ENCODE measurements around the gene ERG. TPM values are rescaled to one million over a fixed set of nuclear protein-coding genes. Genes with fewer than 3 reads are reported as not detected.

ERG gene
- total RNA-seq, 4 donors from 2014 or later = 10.7 to 63.7 (median 41.0) TPM

DNA sequence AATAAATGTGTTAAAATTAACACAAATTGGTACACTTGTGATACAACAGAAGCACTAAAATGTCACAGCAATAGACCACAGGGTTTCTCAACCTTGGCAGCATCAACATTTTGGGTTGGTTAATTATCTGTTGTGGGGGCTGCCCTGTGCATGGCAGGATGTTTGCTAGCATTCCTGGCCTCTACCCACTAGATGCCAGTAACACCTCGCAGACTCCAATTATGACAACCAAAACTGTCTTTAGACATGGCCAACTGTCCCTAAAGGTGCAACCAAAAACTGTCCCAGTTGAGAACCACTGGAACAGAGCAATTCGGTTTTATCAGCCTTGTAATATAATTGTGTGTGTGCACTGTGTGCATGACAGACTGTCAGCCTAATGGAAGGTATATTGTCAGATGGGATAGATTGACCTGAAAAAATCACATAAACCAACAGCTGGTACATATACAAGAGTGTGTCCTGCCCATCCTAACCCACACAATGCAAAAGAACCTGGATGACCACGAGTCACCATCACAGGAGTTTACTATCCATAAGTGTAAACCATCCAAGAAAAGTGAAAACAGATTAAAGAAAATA, 13.5 kb upstream of the ERG start:
- DNase-seq (ENCODE audit: low spot score) = no peak
- TF ChIP-seq, protein P1, sequence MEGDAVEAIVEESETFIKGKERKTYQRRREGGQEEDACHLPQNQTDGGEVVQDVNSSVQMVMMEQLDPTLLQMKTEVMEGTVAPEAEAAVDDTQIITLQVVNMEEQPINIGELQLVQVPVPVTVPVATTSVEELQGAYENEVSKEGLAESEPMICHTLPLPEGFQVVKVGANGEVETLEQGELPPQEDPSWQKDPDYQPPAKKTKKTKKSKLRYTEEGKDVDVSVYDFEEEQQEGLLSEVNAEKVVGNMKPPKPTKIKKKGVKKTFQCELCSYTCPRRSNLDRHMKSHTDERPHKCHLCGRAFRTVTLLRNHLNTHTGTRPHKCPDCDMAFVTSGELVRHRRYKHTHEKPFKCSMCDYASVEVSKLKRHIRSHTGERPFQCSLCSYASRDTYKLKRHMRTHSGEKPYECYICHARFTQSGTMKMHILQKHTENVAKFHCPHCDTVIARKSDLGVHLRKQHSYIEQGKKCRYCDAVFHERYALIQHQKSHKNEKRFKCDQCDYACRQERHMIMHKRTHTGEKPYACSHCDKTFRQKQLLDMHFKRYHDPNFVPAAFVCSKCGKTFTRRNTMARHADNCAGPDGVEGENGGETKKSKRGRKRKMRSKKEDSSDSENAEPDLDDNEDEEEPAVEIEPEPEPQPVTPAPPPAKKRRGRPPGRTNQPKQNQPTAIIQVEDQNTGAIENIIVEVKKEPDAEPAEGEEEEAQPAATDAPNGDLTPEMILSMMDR (IDR thresholded peaks at IDR 0.05) = no peak
- no peak for ATAC-seq (ENCODE audit: low FRiP score)

DNA sequence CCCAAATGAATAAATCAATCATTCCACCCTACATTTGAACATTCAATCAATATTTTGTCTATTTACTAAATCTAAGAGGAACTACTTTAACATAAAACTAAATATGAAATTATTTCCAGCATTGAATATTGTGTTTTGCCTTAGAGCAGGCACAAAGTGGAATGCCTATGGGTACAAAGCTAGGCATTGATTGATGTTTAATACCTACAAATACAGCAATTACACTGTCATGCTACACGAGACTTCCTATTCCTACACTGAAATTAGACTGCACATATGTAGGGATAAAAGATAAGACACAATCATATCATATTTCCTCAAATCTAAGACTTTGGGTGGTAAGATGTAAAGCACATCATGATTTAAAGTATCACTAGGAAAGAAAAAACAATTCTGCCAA, 12.9 kb upstream of the ERG start:
- no peak for ATAC-seq (ENCODE audit: low FRiP score)
- DNase-seq (ENCODE audit: low spot score) = no peak
- TF ChIP-seq, protein P1 (IDR thresholded peaks at IDR 0.05) = no peak

DNA sequence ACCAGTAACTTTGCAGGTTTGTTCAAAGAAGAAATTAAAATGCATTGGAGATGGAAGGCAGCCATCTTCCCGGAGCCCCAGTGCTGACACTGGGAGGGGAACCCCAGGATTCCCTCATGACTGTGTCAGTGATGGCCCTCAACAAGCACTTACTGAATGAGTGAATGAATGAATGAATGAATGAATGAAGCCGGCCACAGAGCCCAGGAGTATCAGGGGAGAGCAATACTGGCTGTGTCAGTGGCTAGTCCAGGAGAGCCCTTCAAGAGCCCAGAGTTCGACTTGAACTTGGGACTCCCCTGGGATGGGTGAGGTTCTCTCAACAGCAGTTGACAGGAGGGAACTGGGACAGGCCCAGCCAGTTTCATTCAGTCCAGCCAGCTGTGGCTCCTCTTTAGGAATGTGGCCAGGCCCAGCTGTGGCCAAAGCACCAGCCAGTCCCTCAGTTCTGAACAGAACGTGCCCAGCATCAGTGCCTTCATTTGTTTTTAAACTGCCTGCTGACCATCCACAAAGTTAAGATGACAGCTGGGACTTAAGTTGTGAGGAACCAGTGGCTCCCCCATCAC, 9.2 kb upstream of the ERG start:
- DNase-seq (ENCODE audit: low spot score) = no peak
- TF ChIP-seq, protein P1 (IDR thresholded peaks at IDR 0.05) = no peak
- no peak for ATAC-seq (ENCODE audit: low FRiP score)

DNA sequence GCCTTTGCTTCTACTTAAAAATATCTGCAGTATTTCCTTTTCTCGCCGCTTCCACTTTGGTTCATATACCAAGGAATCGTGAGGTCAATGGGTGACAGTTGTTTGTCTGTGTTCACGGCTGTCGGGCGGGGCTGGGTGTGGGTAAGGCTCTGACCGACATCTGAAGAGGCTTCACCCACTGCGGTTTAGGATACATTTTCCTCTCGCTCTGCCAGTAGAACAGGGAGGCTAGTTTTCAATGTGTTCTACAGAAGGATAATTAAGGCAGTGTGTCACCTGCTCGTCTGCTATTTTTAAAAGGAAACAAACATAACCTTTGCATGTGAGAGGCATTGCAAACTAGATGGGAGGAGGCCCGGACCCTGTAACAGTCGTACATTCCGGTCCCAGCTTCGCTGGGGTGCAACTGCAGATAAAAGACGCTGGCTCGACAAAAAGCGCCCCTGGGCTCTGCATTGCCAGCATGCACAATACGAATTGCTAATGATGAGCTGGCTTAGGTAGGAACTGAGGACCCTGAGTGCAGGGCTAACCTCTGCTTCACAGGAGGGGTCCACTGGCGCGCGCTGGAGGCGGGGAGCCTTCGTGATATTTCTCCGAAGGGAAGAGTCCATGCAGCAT, 8.5 kb upstream of the ERG start:
- TF ChIP-seq, protein P1 (IDR thresholded peaks at IDR 0.05) = no peak
- no peak for ATAC-seq (ENCODE audit: low FRiP score)
- DNase-seq (ENCODE audit: low spot score) = no peak

DNA sequence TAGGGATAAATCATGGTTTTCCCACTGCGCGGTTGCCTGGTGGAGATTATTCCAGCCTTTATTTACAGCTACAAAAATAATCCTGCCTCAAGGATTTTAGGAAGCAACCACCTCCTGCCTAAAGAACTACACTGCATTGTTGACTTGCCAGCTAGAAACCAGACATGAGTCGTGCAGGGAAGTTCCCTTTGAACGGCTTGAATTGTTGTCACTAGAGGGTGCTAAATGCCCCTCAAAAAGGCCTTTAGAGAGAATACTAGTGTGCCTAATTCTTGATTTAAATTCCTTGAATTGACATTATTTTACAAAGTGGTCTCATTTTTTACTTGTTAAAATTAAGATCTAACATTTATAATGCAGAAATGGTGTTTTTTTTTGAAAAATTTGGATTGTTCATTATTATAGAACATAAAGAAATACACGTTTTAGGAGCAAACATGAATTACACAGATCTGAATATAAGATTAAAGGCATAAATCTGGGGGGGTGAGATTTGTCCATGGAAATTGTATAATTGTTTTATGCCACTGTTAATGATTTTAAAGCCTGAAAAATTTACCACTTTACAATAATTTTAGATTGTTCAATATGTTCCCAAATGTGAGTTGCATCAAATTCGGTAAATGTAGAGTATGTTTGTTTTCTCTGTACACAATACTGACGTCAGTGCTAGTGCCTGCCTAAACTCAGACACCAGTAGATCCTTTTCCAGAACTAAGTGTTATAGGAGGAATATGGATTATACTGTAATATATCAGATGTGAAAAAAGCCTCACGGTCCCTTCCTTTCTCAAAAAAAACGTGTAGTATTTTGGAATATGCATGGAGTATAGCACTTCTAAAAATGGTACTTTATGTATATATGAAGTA, 7.6 kb upstream of the ERG start:
- ATAC-seq (ENCODE audit: low FRiP score) (peak; percentile 74), DNase-seq (ENCODE audit: low spot score) (no peak)
- TF ChIP-seq, protein P1 (IDR thresholded peaks at IDR 0.05) = no peak

DNA sequence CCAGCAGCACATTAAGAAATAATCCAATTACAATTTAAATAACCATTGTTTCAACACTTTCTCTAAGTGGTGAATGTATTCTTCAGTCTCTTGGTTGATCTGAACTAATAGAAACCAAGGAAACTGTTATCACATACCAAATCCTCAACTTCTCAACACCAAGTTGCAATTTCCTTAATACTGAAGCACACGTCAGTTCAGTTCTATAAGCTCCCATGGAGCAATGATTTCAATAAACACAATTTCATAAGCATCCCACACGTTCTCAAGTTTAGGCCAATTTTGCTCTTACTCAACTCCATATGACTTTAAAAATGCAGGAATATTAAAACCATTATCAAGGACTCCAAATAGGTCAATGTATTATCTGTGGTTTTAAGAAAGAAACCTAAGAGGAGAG, 5.8 kb upstream of the ERG start:
- no peak for ATAC-seq (ENCODE audit: low FRiP score)
- TF ChIP-seq, protein P1 (IDR thresholded peaks at IDR 0.05) = no peak

More for the DNA sequence above, 5.8 kb upstream of the ERG start:
- DNase-seq (ENCODE audit: low spot score) = no peak
